SK-N-SH (cell line): Measurements from ENCODE around the gene ABCC5.

Experiments used
- CTCF ChIP-seq: fragments of 200-600 bp; sonication (generic); IDR thresholded peaks from 2 replicates; pipeline ENCODE4 v1.6.1; 2017; ENCODE audit warnings: antibody characterized with exemption, mild to moderate bottlenecking, moderate library complexity
- EP300 ChIP-seq, 2 experiments: IDR thresholded peaks; 2 replicates each; pipeline versions ENCODE4 v1.4.0 to v1.6.1; 2012; ENCODE audit warnings: borderline replicate concordance in 1 of 2, low read depth in 1 of 2, low read length in 1 of 2
- FOXM1 ChIP-seq: IDR thresholded peaks from 2 replicates; pipeline ENCODE4 v1.4.0; 2012; ENCODE audit warnings: low read depth, mild to moderate bottlenecking
- MAX ChIP-seq: IDR thresholded peaks from 2 replicates; pipeline ENCODE4 v1.4.0; 2012; ENCODE audit warnings: low read depth
- SIN3A ChIP-seq: IDR thresholded peaks from 2 replicates; pipeline ENCODE4 v1.6.1; 2012; ENCODE audit warnings: low read depth, mild to moderate bottlenecking, low read length, moderate library complexity, borderline replicate concordance
- SMC3 ChIP-seq: IDR thresholded peaks from 2 replicates; pipeline ENCODE4 v1.6.1; 2012; ENCODE audit warnings: low read depth, low read length, improper control_type of control experiment
- TAF1 ChIP-seq: IDR thresholded peaks from 2 replicates; pipeline ENCODE4 v1.6.1; 2012; ENCODE audit warnings: low read depth, mild to moderate bottlenecking, low read length, moderate library complexity, borderline replicate concordance
- TCF12 ChIP-seq: IDR thresholded peaks from 2 replicates; pipeline ENCODE4 v1.4.0; 2012
- TEAD4 ChIP-seq: IDR thresholded peaks from 2 replicates; pipeline ENCODE4 v1.4.0; 2012; ENCODE audit warnings: mild to moderate bottlenecking, borderline replicate concordance; ENCODE audit not compliant: insufficient read depth

GRCh38 chr3:183931881-183932280, 85.8 kb downstream of the ABCC5 start:
- TF ChIP-seq SIN3A = no peak
- TF ChIP-seq TAF1 = no peak
- no peak for TF ChIP-seq CTCF
- no peak for TF ChIP-seq FOXM1
- no peak for TF ChIP-seq TEAD4
- TF ChIP-seq SMC3 = no peak
- no peak for TF ChIP-seq MAX
- no peak for TF ChIP-seq TCF12
- no peak for TF ChIP-seq EP300 (IDR thresholded peaks at IDR 0.05; ENCODE audit: borderline replicate concordance in 1 of 2, low read depth in 1 of 2, low read length in 1 of 2)
